C4-2B (cell line): ENCODE measurements around the gene MRPL37.

ENCODE experiments used
- ZFX ChIP-seq: fragments of 450-650 bp; IDR thresholded peaks from 2 replicates; pipeline ENCODE4 v1.6.1; 2017
- TF ChIP-seq, protein P1 (sequence below): fragments of 450-650 bp; conservative IDR thresholded peaks from 2 replicates; pipeline ENCODE4 v1.5.1; 2017; ENCODE audit warnings: mild to moderate bottlenecking

GRCh38 chr1:54219688-54220003 lies 19.7 kb downstream of the MRPL37 start:
- TF ChIP-seq, protein P1, sequence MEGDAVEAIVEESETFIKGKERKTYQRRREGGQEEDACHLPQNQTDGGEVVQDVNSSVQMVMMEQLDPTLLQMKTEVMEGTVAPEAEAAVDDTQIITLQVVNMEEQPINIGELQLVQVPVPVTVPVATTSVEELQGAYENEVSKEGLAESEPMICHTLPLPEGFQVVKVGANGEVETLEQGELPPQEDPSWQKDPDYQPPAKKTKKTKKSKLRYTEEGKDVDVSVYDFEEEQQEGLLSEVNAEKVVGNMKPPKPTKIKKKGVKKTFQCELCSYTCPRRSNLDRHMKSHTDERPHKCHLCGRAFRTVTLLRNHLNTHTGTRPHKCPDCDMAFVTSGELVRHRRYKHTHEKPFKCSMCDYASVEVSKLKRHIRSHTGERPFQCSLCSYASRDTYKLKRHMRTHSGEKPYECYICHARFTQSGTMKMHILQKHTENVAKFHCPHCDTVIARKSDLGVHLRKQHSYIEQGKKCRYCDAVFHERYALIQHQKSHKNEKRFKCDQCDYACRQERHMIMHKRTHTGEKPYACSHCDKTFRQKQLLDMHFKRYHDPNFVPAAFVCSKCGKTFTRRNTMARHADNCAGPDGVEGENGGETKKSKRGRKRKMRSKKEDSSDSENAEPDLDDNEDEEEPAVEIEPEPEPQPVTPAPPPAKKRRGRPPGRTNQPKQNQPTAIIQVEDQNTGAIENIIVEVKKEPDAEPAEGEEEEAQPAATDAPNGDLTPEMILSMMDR = no peak
- no peak for TF ChIP-seq ZFX
